Neural cell (in vitro differentiated cells): ENCODE results near the gene PLD1. TPM values are rescaled to one million over a fixed set of nuclear protein-coding genes. Genes with fewer than 3 reads are reported as not detected.

Experiments
- H2AFZ ChIP-seq: fragments of 200-600, 300-800 bp; sonication (generic), shearing (Covaris generic); 2 replicates; pipeline ENCODE4 v1.6.0; 2014; ENCODE audit warnings: low read depth, mild to moderate bottlenecking, antibody characterized with exemption, low read length, moderate library complexity
- H3F3A ChIP-seq: fragments of 200-600 bp; shearing (Covaris generic); 2 replicates; pipeline ENCODE4 v1.6.1; 2016; ENCODE audit warnings: mild to moderate bottlenecking, moderate library complexity, mixed read lengths, antibody characterized with exemption, low read length; ENCODE audit not compliant: insufficient read depth, poor library complexity, severe bottlenecking
- H3K27ac ChIP-seq: fragments of 200-600, 300-800 bp; sonication (generic), shearing (Covaris generic); 2 replicates; pipeline ENCODE4 v1.5.1; 2014; ENCODE audit warnings: mild to moderate bottlenecking, low read length, moderate library complexity
- H3K27me3 ChIP-seq: fragments of 300-800, 200-600 bp; sonication (generic), shearing (Covaris generic); 2 replicates; pipeline ENCODE4 v1.6.0; 2014; ENCODE audit warnings: mild to moderate bottlenecking, low read depth, low read length, moderate library complexity; ENCODE audit not compliant: insufficient read depth
- H3K36me3 ChIP-seq: fragments of 300-800, 200-600 bp; sonication (generic), shearing (Covaris generic); 2 replicates; pipeline ENCODE4 v1.5.1; 2014; ENCODE audit warnings: mild to moderate bottlenecking, antibody characterized with exemption, low read length, moderate library complexity; ENCODE audit not compliant: insufficient read depth
- H3K4me2 ChIP-seq: fragments of 300-800, 200-600 bp; sonication (generic), shearing (Covaris generic); 2 replicates; pipeline ENCODE4 v1.6.0; 2014; ENCODE audit warnings: mild to moderate bottlenecking, low read length
- H3K4me3 ChIP-seq: fragments of 300-800, 200-600 bp; sonication (generic), shearing (Covaris generic); 2 replicates; pipeline ENCODE4 v1.5.1; 2014; ENCODE audit warnings: mild to moderate bottlenecking, low read length, moderate library complexity
- H3K79me2 ChIP-seq: fragments of 200-600 bp; shearing (Covaris generic); replicated peaks from 2 replicates; pipeline ENCODE4 v1.6.0; 2014; ENCODE audit warnings: mild to moderate bottlenecking, low read length, moderate library complexity; ENCODE audit not compliant: insufficient read depth
- H3K9ac ChIP-seq: fragments of 300-800, 200-600 bp; sonication (generic), shearing (Covaris generic); 2 replicates; pipeline ENCODE4 v1.6.1; 2016; ENCODE audit warnings: mild to moderate bottlenecking, low read length, mixed read lengths
- H3K9me2 ChIP-seq: fragments of 200-600 bp; shearing (Covaris generic); 2 replicates; pipeline ENCODE4 v1.6.1; 2016; ENCODE audit warnings: mild to moderate bottlenecking, low read length, mixed read lengths; ENCODE audit not compliant: insufficient read depth
- H3K9me3 ChIP-seq: fragments of 200-600, 300-800 bp; sonication (generic), shearing (Covaris generic); 2 replicates; pipeline ENCODE4 v1.6.1; 2016; ENCODE audit warnings: mild to moderate bottlenecking, mixed run types, low read length, moderate library complexity, mixed read lengths
- H4K20me1 ChIP-seq: fragments of 200-600 bp; shearing (Covaris generic); 2 replicates; pipeline ENCODE4 v1.6.1; 2016; ENCODE audit warnings: mild to moderate bottlenecking, mixed run types; ENCODE audit not compliant: insufficient read depth
- EP300 ChIP-seq: fragments of 450-650 bp; conservative IDR thresholded peaks from 2 replicates; pipeline ENCODE4 v1.6.1; 2014; ENCODE audit warnings: antibody characterized with exemption, mild to moderate bottlenecking, moderate library complexity; ENCODE audit not compliant: poor library complexity, severe bottlenecking
- EZH2 ChIP-seq: fragments of 200-600, 300-800 bp; shearing (Covaris generic), sonication (generic); IDR thresholded peaks from 2 replicates; pipeline ENCODE4 v1.6.1; 2014; ENCODE audit warnings: antibody characterized with exemption, low read length, borderline replicate concordance, mild to moderate bottlenecking; ENCODE audit not compliant: insufficient read depth, poor library complexity, severe bottlenecking
- MXI1 ChIP-seq: fragments of 450-650 bp; conservative IDR thresholded peaks from 2 replicates; pipeline ENCODE4 v1.6.1; 2014; ENCODE audit warnings: antibody characterized with exemption, mild to moderate bottlenecking; ENCODE audit not compliant: poor library complexity, severe bottlenecking
- POLR2AphosphoS5 ChIP-seq: IDR thresholded peaks from 2 replicates; pipeline ENCODE4 v1.6.1; 2012
- RAD21 ChIP-seq: fragments of 450-650 bp; conservative IDR thresholded peaks from 2 replicates; pipeline ENCODE4 v1.6.1; 2014; ENCODE audit warnings: antibody characterized with exemption, mild to moderate bottlenecking, moderate library complexity
- SMC3 ChIP-seq: fragments of 450-650 bp; conservative IDR thresholded peaks from 2 replicates; pipeline ENCODE4 v1.6.1; 2014; ENCODE audit warnings: antibody characterized with exemption, mild to moderate bottlenecking, moderate library complexity; ENCODE audit not compliant: poor library complexity
- TAF1 ChIP-seq: IDR thresholded peaks from 2 replicates; pipeline ENCODE4 v1.6.1; 2012; ENCODE audit warnings: low read depth
- polyA plus RNA-seq: library from polyadenylated mRNA; depleted of rRNA; stranded (reverse); fragments of >200 nt; gene quantifications from 2 replicates; pipeline ENCODE4 v1.2.3, GENCODE V29; 2014
- TF ChIP-seq, protein P1 (sequence below): fragments of 450-650 bp; IDR thresholded peaks from 2 replicates; pipeline ENCODE4 v1.5.1; 2014; ENCODE audit warnings: antibody characterized with exemption, mild to moderate bottlenecking, moderate library complexity; ENCODE audit not compliant: poor library complexity, severe bottlenecking
- TF ChIP-seq, protein P2 (sequence below): IDR thresholded peaks from 2 replicates; pipeline ENCODE4 v1.6.1; 2012; ENCODE audit warnings: borderline replicate concordance

The PLD1 gene
- polyA plus RNA-seq, 1 donor from 2014 or later, result 0.06 TPM

DNA sequence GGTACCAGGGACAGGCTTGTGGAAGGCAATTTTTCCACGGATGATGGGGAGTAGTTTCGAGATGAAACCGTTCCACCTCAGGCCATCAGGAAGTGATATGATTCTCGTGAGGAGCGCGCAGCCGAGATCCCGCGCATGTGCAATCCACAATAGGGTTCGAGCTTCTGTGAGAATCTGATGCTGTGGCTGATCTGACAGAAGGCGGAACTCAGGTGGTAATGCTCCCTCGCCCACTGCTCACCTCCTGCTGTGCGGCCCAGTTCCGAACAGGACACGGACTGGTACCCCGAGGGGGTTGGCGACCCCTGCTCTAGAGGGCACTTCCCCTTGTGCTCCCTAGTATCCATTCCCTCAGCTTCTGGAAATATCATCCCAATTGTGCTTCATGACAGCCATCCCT is 99.9 kb downstream of the PLD1 start:
- H3K36me3 ChIP-seq, result no peaks in the 10 kb centered on the region
- H3K27ac ChIP-seq, result no peak overlapping the region
- no peaks in the 10 kb centered on the region for H3F3A ChIP-seq
- TF ChIP-seq, protein P1, sequence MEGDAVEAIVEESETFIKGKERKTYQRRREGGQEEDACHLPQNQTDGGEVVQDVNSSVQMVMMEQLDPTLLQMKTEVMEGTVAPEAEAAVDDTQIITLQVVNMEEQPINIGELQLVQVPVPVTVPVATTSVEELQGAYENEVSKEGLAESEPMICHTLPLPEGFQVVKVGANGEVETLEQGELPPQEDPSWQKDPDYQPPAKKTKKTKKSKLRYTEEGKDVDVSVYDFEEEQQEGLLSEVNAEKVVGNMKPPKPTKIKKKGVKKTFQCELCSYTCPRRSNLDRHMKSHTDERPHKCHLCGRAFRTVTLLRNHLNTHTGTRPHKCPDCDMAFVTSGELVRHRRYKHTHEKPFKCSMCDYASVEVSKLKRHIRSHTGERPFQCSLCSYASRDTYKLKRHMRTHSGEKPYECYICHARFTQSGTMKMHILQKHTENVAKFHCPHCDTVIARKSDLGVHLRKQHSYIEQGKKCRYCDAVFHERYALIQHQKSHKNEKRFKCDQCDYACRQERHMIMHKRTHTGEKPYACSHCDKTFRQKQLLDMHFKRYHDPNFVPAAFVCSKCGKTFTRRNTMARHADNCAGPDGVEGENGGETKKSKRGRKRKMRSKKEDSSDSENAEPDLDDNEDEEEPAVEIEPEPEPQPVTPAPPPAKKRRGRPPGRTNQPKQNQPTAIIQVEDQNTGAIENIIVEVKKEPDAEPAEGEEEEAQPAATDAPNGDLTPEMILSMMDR, result no peak
- no peak for TF ChIP-seq TAF1
- no peak for TF ChIP-seq EP300
- no peak for TF ChIP-seq MXI1
- TF ChIP-seq SMC3, result no peak
- TF ChIP-seq, protein P2, sequence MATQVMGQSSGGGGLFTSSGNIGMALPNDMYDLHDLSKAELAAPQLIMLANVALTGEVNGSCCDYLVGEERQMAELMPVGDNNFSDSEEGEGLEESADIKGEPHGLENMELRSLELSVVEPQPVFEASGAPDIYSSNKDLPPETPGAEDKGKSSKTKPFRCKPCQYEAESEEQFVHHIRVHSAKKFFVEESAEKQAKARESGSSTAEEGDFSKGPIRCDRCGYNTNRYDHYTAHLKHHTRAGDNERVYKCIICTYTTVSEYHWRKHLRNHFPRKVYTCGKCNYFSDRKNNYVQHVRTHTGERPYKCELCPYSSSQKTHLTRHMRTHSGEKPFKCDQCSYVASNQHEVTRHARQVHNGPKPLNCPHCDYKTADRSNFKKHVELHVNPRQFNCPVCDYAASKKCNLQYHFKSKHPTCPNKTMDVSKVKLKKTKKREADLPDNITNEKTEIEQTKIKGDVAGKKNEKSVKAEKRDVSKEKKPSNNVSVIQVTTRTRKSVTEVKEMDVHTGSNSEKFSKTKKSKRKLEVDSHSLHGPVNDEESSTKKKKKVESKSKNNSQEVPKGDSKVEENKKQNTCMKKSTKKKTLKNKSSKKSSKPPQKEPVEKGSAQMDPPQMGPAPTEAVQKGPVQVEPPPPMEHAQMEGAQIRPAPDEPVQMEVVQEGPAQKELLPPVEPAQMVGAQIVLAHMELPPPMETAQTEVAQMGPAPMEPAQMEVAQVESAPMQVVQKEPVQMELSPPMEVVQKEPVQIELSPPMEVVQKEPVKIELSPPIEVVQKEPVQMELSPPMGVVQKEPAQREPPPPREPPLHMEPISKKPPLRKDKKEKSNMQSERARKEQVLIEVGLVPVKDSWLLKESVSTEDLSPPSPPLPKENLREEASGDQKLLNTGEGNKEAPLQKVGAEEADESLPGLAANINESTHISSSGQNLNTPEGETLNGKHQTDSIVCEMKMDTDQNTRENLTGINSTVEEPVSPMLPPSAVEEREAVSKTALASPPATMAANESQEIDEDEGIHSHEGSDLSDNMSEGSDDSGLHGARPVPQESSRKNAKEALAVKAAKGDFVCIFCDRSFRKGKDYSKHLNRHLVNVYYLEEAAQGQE, result no peak
- TF ChIP-seq RAD21, result no peak
- TF ChIP-seq POLR2AphosphoS5, result no peak
- no peak for TF ChIP-seq EZH2
- no peaks in the 10 kb centered on the region for H4K20me1 ChIP-seq
- H3K27me3 ChIP-seq, result no peaks in the 10 kb centered on the region
- no peak overlapping the region for H3K4me2 ChIP-seq
- no peak overlapping the region for H3K4me3 ChIP-seq
- no peak overlapping the region for H3K9ac ChIP-seq
- H3K9me2 ChIP-seq, result no peaks in the 10 kb centered on the region
- H3K9me3 ChIP-seq, result no peaks in the 10 kb centered on the region
- no peak overlapping the region for H2AFZ ChIP-seq
- H3K79me2 ChIP-seq, result no peaks in the 10 kb centered on the region

DNA sequence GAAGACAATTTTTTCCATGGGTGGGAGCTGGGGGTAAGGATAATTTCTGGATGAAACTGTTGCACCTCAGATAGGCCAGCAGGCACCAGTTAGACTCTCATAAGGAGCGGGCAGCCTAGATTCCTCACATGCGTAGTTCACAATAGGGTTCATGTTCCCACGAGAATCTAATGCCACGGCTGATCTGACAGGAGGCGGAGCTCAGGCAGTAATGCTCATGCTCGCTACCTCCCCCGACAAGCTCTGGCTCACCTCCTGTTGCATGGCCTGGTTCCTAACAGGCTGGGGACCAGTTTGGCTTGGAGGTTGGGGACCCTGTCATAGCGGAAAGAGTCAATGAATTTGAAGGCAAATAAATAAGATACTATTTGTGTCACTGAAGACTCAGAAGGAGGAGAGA is 105.5 kb downstream of the PLD1 start:
- Histone ChIP-seq H3K27ac (no peak overlapping the region), H3K9me3 (no peaks in the 10 kb centered on the region), H3K9me2 (no peaks in the 10 kb centered on the region), H3K4me2 (no peak overlapping the region), H3K79me2 (no peaks in the 10 kb centered on the region), H3K4me3 (no peak overlapping the region), H2AFZ (no peak overlapping the region), H3F3A (no peaks in the 10 kb centered on the region), H3K9ac (no peak overlapping the region), H3K36me3 (no peaks in the 10 kb centered on the region), H3K27me3 (no peaks in the 10 kb centered on the region), H4K20me1 (no peaks in the 10 kb centered on the region)
- no peak for TF ChIP-seq TAF1
- no peak for TF ChIP-seq SMC3
- no peak for TF ChIP-seq EP300
- no peak for TF ChIP-seq POLR2AphosphoS5
- no peak for TF ChIP-seq EZH2
- TF ChIP-seq, protein P2, result no peak
- TF ChIP-seq, protein P1, result no peak
- TF ChIP-seq RAD21, result no peak
- TF ChIP-seq MXI1, result no peak
